ENCODE results near the gene SPINK1. TPM values are rescaled to one million over a fixed set of nuclear protein-coding genes. Genes with fewer than 3 reads are reported as not detected.

The SPINK1 gene
- total and polyA plus RNA-seq, 2 of the 13 experiments (the other 11 are each of a cell fraction or from before 2014, with no cell fraction given), result 14.7 to 17.1 TPM

- Histone ChIP-seq H3K79me2 (ENCODE audit: insufficient read depth, low read length) (no peaks in the 10 kb centered on the region), H3K27ac (ENCODE audit: extremely low read length, insufficient read depth, low read length) (no peak overlapping the region), H3K9me3 (ENCODE audit: low read length) (no peaks in the 10 kb centered on the region), H2AFZ (ENCODE audit: low read length) (no peak overlapping the region), H3K27me3 (ENCODE audit: control insufficient read depth in 1 of 2, insufficient read depth in 2 of 2, low read length in 2 of 2) (no peaks in the 10 kb centered on the region), H4K20me1 (ENCODE audit: insufficient read depth, low read length) (no peaks in the 10 kb centered on the region), H3K36me3 (replicated peaks in 1 of 2; ENCODE audit: control insufficient read depth in 1 of 2, insufficient read depth in 2 of 2, low read length in 2 of 2) (no peaks in the 10 kb centered on the region), H3K4me1 (ENCODE audit: insufficient read depth, low read length) (no peaks in the 10 kb centered on the region), H3K9ac (ENCODE audit: insufficient read depth, low read depth, low read length) (no peak overlapping the region), H3K4me3 (replicated peaks in 1 of 3; ENCODE audit: insufficient read depth in 1 of 3, low read depth in 2 of 3, low read length in 3 of 3) (no peak overlapping the region), H3K4me2 (ENCODE audit: low read depth, low read length) (no peak overlapping the region)
- DNase-seq (ENCODE audit: low spot score) (no peak), FAIRE-seq (no peak), ATAC-seq (no peak)
- BruUV-seq (replicated peaks), result no TSS peak
- WGBS (ENCODE audit: low lambda C conversion rate), result 20% methylated on average over 5 of the region's 5 CpGs
- CTCF ChIA-PET (ENCODE audit: low intra/inter-chr PET ratio, low total read pairs), result no interaction called here
- intact Hi-C loops (cut with micrococcal nuclease; ENCODE audit: unreplicated experiment), result no loop called here
- in situ Hi-C loops (cut with HindIII; ENCODE audit: extremely low pct_ligation_motif_present, low pct_unique_long_range_greater_than_20kb), result no loop called here
- TF ChIP-seq HNRNPK (IDR thresholded peaks at IDR 0.05; ENCODE audit: low read depth, low read length, poor library complexity, severe bottlenecking) (no peak), ZNF451 (CRISPR knock-in tag; IDR thresholded peaks at IDR 0.05) (no peak), ZIK1 (CRISPR knock-in tag; IDR thresholded peaks at IDR 0.05; ENCODE audit: borderline replicate concordance, low read depth) (no peak), ZHX1 (CRISPR knock-in tag; IDR thresholded peaks at IDR 0.05; ENCODE audit: low read depth) (no peak), TBL1XR1 (IDR thresholded peaks at IDR 0.05; ENCODE audit: borderline replicate concordance, low read length, partially characterized antibody) (no peak), ADNP (CRISPR knock-in tag; IDR thresholded peaks at IDR 0.05) (no peak), REPIN1 (CRISPR knock-in tag; IDR thresholded peaks at IDR 0.05; ENCODE audit: borderline replicate concordance, low read depth) (no peak), RFX3 (CRISPR knock-in tag; IDR thresholded peaks at IDR 0.05) (no peak), U2AF2 (IDR thresholded peaks at IDR 0.05; ENCODE audit: low read depth, low read length) (no peak)
- TF ChIP-seq, protein P1, sequence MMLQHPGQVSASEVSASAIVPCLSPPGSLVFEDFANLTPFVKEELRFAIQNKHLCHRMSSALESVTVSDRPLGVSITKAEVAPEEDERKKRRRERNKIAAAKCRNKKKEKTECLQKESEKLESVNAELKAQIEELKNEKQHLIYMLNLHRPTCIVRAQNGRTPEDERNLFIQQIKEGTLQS (CRISPR knock-in tag; IDR thresholded peaks at IDR 0.05), result no peak
- TF ChIP-seq, protein P2, sequence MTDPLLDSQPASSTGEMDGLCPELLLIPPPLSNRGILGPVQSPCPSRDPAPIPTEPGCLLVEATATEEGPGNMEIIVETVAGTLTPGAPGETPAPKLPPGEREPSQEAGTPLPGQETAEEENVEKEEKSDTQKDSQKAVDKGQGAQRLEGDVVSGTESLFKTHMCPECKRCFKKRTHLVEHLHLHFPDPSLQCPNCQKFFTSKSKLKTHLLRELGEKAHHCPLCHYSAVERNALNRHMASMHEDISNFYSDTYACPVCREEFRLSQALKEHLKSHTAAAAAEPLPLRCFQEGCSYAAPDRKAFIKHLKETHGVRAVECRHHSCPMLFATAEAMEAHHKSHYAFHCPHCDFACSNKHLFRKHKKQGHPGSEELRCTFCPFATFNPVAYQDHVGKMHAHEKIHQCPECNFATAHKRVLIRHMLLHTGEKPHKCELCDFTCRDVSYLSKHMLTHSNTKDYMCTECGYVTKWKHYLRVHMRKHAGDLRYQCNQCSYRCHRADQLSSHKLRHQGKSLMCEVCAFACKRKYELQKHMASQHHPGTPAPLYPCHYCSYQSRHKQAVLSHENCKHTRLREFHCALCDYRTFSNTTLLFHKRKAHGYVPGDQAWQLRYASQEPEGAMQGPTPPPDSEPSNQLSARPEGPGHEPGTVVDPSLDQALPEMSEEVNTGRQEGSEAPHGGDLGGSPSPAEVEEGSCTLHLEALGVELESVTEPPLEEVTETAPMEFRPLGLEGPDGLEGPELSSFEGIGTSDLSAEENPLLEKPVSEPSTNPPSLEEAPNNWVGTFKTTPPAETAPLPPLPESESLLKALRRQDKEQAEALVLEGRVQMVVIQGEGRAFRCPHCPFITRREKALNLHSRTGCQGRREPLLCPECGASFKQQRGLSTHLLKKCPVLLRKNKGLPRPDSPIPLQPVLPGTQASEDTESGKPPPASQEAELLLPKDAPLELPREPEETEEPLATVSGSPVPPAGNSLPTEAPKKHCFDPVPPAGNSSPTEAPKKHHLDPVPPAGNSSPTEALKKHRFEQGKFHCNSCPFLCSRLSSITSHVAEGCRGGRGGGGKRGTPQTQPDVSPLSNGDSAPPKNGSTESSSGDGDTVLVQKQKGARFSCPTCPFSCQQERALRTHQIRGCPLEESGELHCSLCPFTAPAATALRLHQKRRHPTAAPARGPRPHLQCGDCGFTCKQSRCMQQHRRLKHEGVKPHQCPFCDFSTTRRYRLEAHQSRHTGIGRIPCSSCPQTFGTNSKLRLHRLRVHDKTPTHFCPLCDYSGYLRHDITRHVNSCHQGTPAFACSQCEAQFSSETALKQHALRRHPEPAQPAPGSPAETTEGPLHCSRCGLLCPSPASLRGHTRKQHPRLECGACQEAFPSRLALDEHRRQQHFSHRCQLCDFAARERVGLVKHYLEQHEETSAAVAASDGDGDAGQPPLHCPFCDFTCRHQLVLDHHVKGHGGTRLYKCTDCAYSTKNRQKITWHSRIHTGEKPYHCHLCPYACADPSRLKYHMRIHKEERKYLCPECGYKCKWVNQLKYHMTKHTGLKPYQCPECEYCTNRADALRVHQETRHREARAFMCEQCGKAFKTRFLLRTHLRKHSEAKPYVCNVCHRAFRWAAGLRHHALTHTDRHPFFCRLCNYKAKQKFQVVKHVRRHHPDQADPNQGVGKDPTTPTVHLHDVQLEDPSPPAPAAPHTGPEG (CRISPR knock-in tag; IDR thresholded peaks at IDR 0.05), result no peak
- TF ChIP-seq, protein P3, sequence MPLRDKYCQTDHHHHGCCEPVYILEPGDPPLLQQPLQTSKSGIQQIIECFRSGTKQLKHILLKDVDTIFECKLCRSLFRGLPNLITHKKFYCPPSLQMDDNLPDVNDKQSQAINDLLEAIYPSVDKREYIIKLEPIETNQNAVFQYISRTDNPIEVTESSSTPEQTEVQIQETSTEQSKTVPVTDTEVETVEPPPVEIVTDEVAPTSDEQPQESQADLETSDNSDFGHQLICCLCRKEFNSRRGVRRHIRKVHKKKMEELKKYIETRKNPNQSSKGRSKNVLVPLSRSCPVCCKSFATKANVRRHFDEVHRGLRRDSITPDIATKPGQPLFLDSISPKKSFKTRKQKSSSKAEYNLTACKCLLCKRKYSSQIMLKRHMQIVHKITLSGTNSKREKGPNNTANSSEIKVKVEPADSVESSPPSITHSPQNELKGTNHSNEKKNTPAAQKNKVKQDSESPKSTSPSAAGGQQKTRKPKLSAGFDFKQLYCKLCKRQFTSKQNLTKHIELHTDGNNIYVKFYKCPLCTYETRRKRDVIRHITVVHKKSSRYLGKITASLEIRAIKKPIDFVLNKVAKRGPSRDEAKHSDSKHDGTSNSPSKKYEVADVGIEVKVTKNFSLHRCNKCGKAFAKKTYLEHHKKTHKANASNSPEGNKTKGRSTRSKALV (CRISPR knock-in tag; IDR thresholded peaks at IDR 0.05), result no peak
- POLR2A ChIA-PET, result no interaction called here
Measured at GRCh38 chr5:147780924-147781573, 50.4 kb downstream of the SPINK1 start.

Measured in HepG2 (cell line).